HUES48 (cell line): ENCODE measurements around the gene EXTL1.

Experiments used
- H3K27ac ChIP-seq: one replicate; pipeline ENCODE4 v1.7.0; 2013; ENCODE audit warnings: low read depth, low read length, inconsistent platforms
- H3K27me3 ChIP-seq: 2 replicates; pipeline ENCODE4 v1.6.1; 2013; ENCODE audit warnings: mild to moderate bottlenecking, low read length; ENCODE audit not compliant: control insufficient read depth, insufficient read depth
- H3K36me3 ChIP-seq: 2 replicates; pipeline ENCODE4 v1.6.1; 2013; ENCODE audit warnings: low read length; ENCODE audit not compliant: control insufficient read depth, insufficient read depth
- H3K4me1 ChIP-seq: 2 replicates; pipeline ENCODE4 v1.6.1; 2013; ENCODE audit warnings: mild to moderate bottlenecking, low read length; ENCODE audit not compliant: control insufficient read depth, insufficient read depth
- H3K4me3 ChIP-seq: 2 replicates; pipeline ENCODE4 v1.5.1; 2013; ENCODE audit warnings: mild to moderate bottlenecking, low read depth, low read length
- H3K9ac ChIP-seq: 2 replicates; pipeline ENCODE4 v1.6.1; 2013; ENCODE audit warnings: mild to moderate bottlenecking, low read depth, low read length, moderate library complexity
- H3K9me3 ChIP-seq: 2 replicates; pipeline ENCODE4 v1.6.1; 2013; ENCODE audit warnings: low read length; ENCODE audit not compliant: control insufficient read depth, insufficient read depth

EXTL1 gene

GRCh38 chr1:26075421-26076144 lies 54.0 kb downstream of the EXTL1 start:
- no peak overlapping the region for H3K27ac ChIP-seq
- no peak overlapping the region for H3K9ac ChIP-seq
- H3K4me1 ChIP-seq: no peaks in the 10 kb centered on the region
- H3K9me3 ChIP-seq: no peaks in the 10 kb centered on the region
- no peaks in the 10 kb centered on the region for H3K36me3 ChIP-seq
- no peaks in the 10 kb centered on the region; the same call in 1 of the 2 replicates for H3K27me3 ChIP-seq
- H3K4me3 ChIP-seq: no peak overlapping the region

DNA sequence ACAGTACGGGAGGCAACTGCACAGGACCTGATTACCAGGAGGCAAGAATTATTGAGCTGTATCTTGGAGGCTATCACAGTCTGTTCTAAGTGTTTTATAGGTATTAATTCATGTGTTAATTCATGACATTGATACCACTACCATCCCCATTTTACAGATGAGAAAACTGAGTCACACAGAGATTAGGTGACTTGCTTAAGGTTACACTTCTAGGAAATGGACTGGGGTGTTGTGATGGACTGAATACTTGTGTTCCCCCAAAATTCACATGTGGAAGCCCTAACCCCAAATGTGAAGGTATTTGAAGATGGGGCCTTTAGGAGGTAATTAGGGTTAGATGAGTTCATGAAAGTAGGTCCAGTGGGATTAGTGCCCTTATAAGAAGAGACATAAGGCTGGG lies 55.9 kb downstream of the EXTL1 start:
- H3K4me1 ChIP-seq: no peaks in the 10 kb centered on the region
- no peak overlapping the region for H3K27ac ChIP-seq
- no peaks in the 10 kb centered on the region; the same call in 1 of the 2 replicates for H3K27me3 ChIP-seq
- H3K9me3 ChIP-seq: no peaks in the 10 kb centered on the region
- no peaks in the 10 kb centered on the region for H3K36me3 ChIP-seq
- no peak overlapping the region for H3K9ac ChIP-seq
- H3K4me3 ChIP-seq: no peak overlapping the region

GRCh38 chr1:26078286-26079177 lies 57.0 kb downstream of the EXTL1 start:
- H3K36me3 ChIP-seq: no peaks in the 10 kb centered on the region
- H3K9ac ChIP-seq: no peak overlapping the region
- no peaks in the 10 kb centered on the region for H3K9me3 ChIP-seq
- no peak overlapping the region for H3K4me3 ChIP-seq
- no peaks in the 10 kb centered on the region for H3K27me3 ChIP-seq
- H3K4me1 ChIP-seq: no peaks in the 10 kb centered on the region
- H3K27ac ChIP-seq: no peak overlapping the region

DNA sequence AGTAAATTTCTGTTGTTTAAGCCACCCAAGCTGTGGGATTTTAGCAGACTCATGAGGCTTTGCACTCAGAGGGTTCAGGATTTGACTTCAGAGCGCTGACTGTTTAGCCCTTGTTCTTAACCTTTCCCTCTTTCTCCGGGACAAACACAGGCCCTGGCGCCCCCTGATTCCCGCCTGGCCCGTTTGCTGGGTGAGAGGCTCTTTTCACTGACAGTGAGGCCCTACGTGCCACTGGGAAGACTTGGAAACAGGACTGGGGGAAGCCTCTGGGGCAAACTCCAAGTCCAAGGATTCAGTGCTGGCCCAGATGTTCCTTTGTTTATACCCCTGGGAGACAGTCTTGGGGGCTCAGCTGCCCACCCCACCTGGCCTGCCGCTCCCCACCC lies 57.6 kb downstream of the EXTL1 start:
- no peaks in the 10 kb centered on the region for H3K27me3 ChIP-seq
- no peaks in the 10 kb centered on the region for H3K36me3 ChIP-seq
- H3K4me1 ChIP-seq: no peaks in the 10 kb centered on the region
- no peak overlapping the region for H3K27ac ChIP-seq
- H3K9me3 ChIP-seq: no peaks in the 10 kb centered on the region
- H3K4me3 ChIP-seq: no peak overlapping the region
- H3K9ac ChIP-seq: no peak overlapping the region

DNA sequence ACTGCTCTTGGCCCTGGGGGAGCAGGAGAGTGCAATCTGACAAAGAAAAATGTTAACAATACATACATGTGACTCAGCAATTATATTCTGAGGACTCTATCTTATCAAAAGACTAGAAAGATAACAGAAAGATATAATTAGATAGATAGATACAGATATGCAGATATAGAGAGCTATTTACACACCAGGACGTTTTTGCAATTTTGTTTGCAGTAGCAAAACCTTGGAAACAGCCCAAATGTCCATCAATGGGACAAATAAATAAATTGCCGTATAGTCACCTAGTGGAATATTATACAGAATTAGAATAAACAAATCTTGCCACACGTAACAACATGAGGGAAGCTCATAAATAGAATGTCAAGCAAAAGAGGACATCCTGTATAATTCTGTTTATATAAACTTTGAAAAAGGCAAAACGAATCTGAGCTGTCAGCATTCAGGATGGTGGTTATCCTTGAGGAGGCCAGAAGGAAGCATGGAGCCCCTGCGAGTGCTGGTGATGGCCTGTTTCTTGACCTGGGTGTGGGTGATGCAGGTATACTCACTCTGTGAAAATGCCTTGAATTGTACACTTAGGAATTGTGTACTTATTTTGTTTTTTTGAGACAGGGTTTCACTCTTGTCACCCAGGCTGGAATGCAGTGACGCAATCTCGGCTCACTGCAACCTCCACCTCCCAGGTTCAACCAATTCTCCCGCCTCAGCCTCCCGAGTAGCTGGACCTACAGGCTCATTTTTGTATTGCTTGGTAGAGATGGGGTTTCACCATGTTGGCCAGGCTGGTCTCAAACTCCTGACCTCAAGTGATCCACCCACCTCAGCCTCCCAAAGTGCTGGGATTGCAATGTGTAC lies 58.6 kb downstream of the EXTL1 start:
- Histone ChIP-seq H3K36me3 (no peaks in the 10 kb centered on the region), H3K9ac (no peak overlapping the region), H3K9me3 (no peaks in the 10 kb centered on the region), H3K27me3 (no peaks in the 10 kb centered on the region), H3K27ac (no peak overlapping the region), H3K4me3 (no peak overlapping the region), H3K4me1 (no peaks in the 10 kb centered on the region)

- Histone ChIP-seq H3K36me3 (no peaks in the 10 kb centered on the region), H3K27me3 (no peaks in the 10 kb centered on the region), H3K9ac (no peak overlapping the region), H3K27ac (no peak overlapping the region), H3K4me1 (no peaks in the 10 kb centered on the region), H3K9me3 (no peaks in the 10 kb centered on the region), H3K4me3 (no peak overlapping the region)
Measured at GRCh38 chr1:26081267-26082019, 59.9 kb downstream of the EXTL1 start.

DNA sequence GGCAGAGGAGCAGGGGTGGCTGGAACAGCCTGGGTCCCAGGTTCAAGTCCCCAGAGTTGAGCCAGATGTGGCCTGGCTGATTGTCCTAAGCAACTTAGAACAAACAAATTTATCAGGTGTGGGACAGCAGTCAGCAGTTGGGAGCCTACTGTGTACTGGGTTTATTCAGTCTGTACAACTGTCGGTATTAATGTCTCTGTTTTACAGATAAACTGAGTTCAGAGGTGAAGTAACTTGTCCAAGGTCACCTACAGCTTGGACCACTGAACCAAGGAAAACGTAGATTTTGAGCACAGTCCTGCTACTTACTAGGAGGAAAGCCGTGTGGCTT lies 60.4 kb downstream of the EXTL1 start:
- H3K36me3 ChIP-seq: no peaks in the 10 kb centered on the region
- H3K9ac ChIP-seq: no peak overlapping the region
- H3K27ac ChIP-seq: no peak overlapping the region
- no peak overlapping the region for H3K4me3 ChIP-seq
- no peaks in the 10 kb centered on the region for H3K27me3 ChIP-seq
- H3K9me3 ChIP-seq: no peaks in the 10 kb centered on the region
- no peaks in the 10 kb centered on the region for H3K4me1 ChIP-seq

DNA sequence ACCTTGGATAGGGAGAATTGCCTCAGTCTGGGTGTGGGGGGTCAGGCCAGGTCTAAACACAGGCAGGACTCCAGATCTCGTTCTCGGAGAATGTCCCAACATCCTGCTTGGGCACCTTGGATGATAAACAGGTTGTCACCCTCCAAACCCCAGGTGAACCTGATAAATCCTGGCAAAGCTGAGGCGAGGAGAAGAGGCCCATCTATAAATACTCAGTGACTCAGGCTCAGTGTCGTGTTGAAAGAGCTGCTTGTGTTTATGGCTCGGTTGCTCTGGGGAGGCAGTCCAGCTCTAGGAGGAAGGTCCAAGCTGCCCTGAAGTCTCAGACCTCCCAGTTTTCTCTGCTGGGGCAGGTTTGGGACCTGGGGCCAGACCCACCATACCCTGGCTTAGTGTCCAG lies 61.6 kb downstream of the EXTL1 start:
- Histone ChIP-seq H3K9me3 (no peaks in the 10 kb centered on the region), H3K4me3 (no peak overlapping the region), H3K9ac (no peak overlapping the region), H3K27ac (no peak overlapping the region), H3K36me3 (no peaks in the 10 kb centered on the region), H3K27me3 (no peaks in the 10 kb centered on the region), H3K4me1 (no peaks in the 10 kb centered on the region)

DNA sequence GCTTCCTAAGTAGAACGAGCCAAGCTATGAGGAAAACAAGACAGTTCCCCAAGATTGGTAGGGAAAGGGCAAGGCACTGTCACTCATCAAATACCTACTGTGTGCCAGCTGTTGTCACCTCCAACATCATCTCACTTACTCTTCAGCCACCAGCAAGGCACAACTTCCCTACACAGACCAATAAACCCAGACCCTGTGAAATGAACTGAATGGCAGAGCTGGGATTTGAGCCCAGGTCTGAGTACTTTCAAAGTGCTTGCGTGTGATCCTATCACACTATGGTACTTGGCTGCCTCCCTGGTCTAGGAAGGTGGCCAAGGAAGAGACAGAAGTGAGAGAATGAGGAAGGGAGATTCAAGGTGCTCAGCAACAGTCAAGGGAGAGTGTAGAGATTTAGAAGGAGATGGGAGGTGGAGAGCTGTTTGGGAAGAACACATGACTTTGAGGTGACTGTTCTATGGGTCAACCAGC lies 62.6 kb downstream of the EXTL1 start:
- no peak overlapping the region for H3K4me3 ChIP-seq
- H3K27me3 ChIP-seq: no peaks in the 10 kb centered on the region
- no peak overlapping the region for H3K27ac ChIP-seq
- no peaks in the 10 kb centered on the region for H3K9me3 ChIP-seq
- H3K4me1 ChIP-seq: no peaks in the 10 kb centered on the region
- H3K9ac ChIP-seq: no peak overlapping the region
- H3K36me3 ChIP-seq: no peaks in the 10 kb centered on the region

- no peaks in the 10 kb centered on the region for H3K9me3 ChIP-seq
- H3K36me3 ChIP-seq: no peaks in the 10 kb centered on the region
- H3K4me1 ChIP-seq: no peaks in the 10 kb centered on the region
- H3K27ac ChIP-seq: no peak overlapping the region
- no peak overlapping the region for H3K4me3 ChIP-seq
- no peak overlapping the region for H3K9ac ChIP-seq
- H3K27me3 ChIP-seq: no peaks in the 10 kb centered on the region
Measured at GRCh38 chr1:26084844-26085243, 63.3 kb downstream of the EXTL1 start.
